Lower leg skin (tissue), 3 donors: ENCODE results near the gene NCKAP5.

ENCODE experiments used
- POLR2A ChIP-seq, 2 donors: fragments of 450-650 bp; IDR thresholded peaks; one replicate each; pipeline ENCODE4 v1.6.1; 2016 to 2017; ENCODE audit warnings: antibody characterized with exemption in 2 of 2, mild to moderate bottlenecking in 1 of 2, moderate library complexity in 1 of 2
- TF ChIP-seq, protein P1 (sequence below), 3 donors: fragments of 450-650 bp; IDR thresholded peaks; one replicate each; pipeline ENCODE4 v1.5.1; 2016; ENCODE audit warnings: antibody characterized with exemption in 3 of 3, mild to moderate bottlenecking in 3 of 3, moderate library complexity in 2 of 3

- TF ChIP-seq, protein P1, sequence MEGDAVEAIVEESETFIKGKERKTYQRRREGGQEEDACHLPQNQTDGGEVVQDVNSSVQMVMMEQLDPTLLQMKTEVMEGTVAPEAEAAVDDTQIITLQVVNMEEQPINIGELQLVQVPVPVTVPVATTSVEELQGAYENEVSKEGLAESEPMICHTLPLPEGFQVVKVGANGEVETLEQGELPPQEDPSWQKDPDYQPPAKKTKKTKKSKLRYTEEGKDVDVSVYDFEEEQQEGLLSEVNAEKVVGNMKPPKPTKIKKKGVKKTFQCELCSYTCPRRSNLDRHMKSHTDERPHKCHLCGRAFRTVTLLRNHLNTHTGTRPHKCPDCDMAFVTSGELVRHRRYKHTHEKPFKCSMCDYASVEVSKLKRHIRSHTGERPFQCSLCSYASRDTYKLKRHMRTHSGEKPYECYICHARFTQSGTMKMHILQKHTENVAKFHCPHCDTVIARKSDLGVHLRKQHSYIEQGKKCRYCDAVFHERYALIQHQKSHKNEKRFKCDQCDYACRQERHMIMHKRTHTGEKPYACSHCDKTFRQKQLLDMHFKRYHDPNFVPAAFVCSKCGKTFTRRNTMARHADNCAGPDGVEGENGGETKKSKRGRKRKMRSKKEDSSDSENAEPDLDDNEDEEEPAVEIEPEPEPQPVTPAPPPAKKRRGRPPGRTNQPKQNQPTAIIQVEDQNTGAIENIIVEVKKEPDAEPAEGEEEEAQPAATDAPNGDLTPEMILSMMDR (IDR thresholded peaks at IDR 0.05), result no peak
- TF ChIP-seq POLR2A (IDR thresholded peaks at IDR 0.05), result no peak
These were observed 87.4 kb downstream of the NCKAP5 start for GRCh38 chr2:133480707-133481429.
